Measurements from ENCODE around the gene BSPH1.
"Not testable (repeated sequence)": the region's sequence is repeated elsewhere in the genome, so short reads cannot be mapped to it uniquely, and the experiment has no call there.

BSPH1 gene, protein sequence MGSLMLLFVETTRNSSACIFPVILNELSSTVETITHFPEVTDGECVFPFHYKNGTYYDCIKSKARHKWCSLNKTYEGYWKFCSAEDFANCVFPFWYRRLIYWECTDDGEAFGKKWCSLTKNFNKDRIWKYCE

DNA sequence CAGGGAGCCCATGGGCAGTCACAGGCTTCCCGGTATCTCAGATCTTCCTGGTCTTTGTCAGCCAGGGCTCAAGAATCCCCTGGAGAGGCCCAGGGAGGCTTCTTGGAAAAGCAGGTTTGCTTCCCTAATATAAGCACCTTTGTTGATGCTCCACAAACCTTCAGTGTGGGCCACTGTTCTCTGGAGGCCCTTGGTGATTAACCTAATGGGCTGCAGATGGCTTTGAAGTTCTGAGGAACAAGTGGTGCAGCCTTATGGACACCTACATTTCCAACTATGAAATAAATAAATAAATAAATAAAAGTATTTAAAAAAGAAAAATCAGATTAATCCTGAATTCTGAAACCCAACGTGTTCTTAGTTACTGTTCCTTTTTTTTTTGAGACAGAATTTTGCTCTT is at the start of gene BSPH1:
TSS of gene BSPH1 (minus strand) at position 101 of the 400 bp plus-strand sequence. CDS start at position 12, 89 bp downstream.
- no peak for DNase-seq

DNA sequence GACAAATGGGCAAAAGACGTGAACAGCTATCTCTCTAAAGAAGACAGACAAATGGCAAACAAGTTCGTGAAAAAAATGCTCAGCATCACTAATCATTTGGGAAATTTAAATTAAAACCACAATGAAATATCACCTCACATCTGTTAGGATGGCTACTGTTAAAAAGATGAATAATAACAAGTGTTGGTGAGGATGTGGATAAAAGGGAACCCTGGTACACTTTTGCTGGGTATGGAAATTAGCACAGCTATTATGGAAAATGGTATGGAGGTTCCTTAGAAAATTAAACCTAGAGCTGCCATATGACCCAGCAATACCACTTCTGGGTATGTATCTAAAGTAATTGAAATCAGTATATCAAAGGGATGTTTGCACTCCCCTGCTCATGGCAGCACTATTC is 44.8 kb upstream of the BSPH1 start:
- no peak for DNase-seq

DNA sequence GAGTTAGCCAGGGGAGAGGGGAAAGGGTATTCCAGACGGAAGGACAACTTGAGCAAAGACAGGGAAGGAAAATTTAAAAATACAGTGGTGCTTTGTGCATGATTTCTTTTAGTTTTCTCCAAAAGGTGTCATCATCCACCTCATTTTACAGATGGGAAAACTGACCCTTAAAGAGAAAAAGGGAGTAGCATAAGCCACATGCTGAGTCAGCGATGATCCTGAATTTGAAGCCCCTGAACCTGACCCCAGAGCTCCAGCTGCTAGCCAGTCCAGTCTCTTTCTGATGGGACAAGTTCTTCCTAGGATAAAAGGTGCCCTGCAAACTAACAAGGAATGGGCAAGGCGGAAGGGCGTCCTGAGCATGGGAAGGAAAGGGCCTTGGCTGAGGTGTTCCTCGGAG is 41.6 kb upstream of the BSPH1 start:
- DNase-seq = no peak

DNA sequence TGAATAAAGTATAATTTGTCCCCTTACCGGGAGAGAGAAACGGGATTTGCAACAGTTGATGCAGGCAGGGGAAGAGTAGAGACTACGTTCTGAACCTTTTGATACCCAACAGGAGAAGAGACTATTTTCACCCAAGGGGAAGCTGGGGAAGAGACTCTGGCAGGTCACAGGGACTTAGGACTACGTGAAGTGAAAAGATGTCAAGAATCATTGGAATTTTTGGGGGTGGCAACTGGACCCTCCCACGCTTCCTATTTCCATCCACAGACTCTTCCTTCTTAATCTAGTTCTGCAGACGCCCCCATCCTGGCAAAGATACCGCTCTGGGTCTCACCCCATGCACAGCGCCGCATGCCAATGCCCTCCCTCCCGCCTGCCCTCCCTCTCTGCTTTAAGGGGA is 38.1 kb upstream of the BSPH1 start:
- DNase-seq = no peak

DNA sequence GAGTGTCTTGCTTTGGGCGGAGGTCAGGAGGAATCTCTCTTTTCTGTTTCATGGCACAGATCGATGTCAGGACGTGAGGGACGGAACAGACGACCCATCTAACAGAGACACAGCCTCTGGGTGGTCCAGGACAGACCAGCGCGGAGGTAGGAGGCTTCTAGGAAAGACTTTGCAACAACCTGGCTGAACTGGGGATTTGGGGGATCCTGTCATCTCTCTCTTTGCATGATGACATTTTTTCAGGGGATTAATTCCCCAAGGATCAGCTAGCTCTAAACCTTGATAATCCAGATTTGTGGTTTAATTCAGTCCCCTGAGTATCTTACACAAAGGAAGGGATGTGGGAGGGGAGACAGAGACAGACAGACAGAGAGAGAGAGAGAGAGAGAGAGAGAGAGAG is 37.5 kb upstream of the BSPH1 start:
- DNase-seq = no peak

DNA sequence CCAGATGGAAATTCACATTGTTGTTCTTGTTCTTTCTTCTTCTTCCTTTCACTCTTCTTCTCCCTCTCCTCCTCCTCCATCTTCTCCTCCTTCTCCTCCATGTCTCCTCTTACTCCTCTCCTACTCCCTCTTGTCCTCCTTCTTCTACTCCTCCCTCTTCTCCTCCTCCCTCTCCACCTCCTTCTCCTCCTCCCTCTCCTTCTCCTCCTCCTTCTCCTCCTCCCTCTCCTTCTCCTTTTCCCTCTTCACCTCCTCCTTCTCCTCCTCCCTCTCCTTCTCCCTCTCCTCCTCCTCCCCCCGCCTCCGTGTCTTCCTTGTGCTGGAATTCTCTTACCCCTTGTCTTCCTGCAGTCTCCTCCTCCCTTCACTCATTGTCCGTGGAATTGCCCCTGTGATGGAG is 33.5 kb upstream of the BSPH1 start:
- DNase-seq = no peak

DNA sequence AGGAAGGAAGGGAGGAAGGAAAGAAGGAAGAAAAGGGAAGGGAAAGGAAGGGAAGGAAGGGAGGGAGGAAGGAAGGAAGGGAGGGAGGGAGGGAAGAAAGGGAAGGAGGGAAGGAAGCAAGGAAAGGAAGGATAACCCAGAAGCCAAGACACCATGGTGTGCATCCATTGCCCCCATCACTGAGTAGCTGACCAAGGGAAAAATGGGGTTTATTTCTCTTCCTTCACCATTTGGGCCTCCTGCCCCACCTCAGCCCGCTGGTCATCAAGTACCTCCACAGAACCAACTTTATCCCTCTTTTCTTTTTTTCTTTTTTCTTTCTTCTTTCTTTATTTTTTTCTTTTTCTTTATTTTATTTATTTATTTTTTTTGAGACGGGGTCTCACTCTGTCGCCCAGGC is 31.5 kb upstream of the BSPH1 start:
- DNase-seq = no peak

DNA sequence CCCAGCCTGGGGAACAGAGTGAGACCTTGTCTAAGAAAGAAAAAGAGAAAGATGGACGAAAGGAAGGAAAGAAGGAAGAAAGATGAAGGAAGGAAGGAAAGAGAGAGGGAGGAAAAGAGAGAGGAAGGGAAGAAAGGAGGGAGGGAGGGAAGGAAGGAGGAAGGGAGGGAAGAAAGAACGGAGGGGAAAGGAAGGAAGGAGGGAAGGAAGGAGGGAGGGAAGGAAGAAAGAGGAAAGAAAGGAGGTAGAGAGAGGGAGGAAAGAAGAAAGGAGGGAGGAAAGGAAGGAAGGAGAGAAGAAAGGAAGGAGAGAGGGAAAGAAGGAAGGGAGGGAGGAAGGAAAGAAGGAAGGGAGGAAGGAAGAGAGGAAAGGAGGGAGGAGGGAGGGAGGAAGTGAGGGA is 31.0 kb upstream of the BSPH1 start:
- DNase-seq = no peak

DNA sequence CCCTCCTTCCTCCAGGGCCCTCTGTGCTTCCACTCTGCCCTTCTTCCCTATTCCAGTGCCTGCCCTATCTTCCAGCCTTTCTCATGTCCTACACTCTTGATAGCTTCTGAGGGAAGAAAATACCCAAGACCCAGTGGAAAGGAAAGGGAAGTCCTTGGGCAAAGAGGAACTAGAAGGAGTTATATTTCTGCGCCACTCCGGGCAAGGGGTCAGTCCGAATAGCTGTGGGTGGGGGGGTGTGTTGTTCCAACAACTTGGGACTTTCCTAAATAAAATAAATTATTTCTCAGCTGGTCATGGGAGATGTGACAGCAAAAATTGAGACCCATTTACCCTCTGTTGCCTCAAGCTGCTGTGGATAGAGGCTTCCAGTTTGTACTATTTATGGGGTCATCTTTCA is 28.7 kb upstream of the BSPH1 start:
- no peak for DNase-seq

DNA sequence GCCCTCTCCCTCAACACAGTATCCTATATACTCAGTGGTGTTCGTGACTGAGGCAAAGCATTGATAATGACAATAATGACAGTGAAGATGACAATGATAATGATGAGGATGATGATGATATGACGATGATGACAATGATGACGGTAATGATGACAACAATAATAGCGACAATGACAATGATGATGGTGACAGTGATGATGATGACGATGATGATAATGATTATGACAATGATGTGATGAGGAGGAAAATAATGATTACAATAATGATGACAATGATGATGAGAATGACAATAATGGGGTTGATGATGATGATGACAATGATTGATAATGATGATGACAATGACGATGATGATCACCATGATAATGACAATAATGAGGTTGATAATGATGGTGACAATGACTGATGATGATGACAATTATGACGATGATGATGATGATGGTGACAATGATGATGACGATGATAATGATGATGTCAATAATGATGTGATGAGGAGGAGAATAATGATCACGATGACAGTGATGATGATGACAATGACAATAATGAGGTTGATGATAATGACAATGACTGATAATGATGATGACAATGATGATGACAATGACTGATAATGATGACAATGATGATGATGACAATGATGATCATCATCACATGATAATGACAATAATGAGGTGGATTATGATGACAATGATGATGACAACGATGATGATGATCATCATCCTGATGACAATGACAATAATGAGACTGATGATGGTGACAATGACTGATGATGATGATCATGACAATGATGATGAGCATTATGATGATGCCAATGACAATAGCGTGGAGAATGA is 19.2 kb upstream of the BSPH1 start:
- no peak for DNase-seq

DNA sequence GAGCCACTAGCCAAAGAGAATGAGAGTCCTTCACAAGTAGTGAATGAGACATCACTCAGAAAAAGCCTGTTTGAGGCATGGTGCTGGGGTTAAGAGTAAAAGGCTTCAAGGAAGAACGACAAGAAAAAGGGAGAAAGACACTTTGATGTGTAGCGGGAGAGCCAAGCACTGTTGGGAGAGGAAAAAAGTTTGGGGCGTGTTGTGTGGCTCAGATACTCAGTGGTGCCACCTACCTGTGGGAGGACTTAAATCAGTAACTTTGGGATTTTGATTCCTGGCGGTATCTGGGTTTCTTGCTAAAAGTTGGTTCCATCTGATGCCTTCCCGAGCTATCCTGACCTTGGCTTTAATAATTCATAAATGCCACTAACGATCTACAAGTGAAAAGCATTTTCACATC is 14.8 kb upstream of the BSPH1 start:
- no peak for DNase-seq

DNA sequence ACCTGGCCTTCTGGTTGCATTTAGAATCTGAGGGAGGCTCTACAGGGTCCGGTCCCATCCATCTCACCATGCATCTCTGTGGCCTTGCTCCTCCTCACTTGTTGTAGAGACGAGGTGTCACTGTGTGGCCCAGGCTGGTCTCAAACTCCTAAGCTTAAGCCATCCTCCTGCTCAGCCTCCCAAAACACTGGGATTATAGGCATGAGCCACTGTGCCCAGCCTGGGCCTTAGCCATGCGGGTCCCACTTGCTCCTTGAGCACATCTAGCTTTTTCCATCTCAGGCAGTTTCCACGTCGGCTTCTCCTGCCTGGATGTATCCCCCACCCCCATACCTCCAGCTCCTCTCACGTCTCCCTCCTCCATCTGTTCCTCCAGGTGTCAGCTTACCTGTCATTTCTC is 12.3 kb upstream of the BSPH1 start:
- no peak for DNase-seq

DNA sequence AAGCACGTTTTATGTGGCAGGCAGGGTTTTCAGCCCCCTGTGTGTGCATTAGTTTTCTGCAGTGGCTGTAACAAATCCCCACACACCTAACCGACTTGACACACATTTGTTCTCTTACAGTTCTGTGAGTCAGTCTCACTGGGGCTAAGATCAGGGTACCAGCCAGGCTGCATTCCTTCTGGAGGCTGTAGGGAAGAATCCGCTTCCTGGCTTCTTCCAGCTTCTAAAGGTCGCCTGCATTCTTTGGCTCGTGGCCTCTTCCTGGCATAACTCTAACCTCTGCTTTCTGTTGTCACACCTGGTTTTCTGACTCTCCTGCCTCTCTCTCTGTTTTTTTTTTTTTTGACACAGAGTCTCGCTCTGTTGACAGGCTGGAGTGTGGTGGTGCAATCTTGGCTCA is 8.9 kb upstream of the BSPH1 start:
- no peak for DNase-seq

DNA sequence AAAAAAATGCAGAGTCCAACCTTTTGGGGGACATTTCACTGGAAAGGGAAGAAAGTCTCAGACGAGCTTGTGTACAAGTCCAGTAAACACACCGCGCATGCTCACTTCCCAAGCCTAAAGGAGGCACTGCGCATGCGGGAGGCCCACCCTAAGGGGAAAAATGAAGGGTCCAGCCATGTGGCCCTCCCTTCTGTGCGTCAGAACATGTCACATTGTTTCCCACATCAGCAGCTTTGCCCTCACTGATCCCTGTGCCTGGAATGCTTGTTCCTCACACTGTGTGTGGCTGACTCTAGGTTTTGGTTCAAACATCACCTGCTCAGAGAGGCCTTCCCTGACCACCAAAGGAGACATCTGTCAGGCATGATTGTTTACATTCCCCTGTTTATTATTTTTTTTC is 6.8 kb upstream of the BSPH1 start:
- DNase-seq = no peak

DNA sequence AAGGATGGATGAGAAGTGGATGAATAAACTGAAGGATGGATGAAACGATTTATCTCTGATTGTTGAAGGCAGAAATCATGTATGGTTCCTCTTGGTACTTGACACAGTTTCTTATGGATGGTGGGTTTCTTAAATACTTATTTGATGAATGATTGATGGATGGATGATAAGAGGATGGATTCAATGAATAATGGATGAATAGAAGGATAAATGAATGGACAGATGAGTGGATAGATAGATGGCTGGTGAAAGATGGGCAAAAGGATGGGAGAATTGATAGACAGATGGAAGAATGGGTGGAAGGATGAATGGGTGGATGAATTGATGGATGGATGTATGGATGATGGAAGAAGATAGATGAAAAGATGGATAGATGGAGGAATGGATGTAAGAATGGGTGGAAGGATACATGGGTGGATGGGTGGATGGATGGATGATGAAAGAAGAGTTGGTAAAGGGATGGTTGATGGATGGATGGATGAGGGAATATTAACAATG is 4.3 kb upstream of the BSPH1 start:
- no peak for DNase-seq

DNA sequence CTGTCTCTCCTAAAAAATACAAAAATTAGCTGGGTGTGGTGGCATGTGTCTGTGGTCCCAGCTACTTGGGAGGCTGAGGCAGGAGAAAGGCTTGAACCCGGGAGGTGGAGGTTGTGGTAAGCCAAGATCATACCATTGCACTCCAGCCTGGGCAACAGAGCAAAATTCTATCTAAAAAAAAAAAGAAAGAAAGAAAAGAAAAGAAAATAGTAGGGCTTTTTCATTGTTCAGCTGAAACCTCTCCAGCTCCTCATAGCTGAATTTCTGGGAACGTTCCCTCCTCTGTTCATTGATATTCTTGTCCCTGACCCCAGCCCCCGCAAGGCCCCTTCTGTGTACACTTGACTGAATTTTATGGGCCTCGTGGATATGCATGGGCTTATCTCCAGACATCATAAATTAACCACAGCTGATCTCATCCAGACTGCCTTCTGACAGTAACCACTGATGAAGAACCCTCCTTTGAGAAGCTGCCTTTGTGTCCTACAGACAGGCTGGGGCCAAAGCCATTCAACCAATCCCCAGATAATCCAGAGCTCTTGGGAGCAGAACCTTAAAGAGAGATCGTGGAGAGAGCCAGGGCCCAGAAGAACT is 2.3 kb upstream of the BSPH1 start, which contains the start of gene ELSPBP1:
TSS of gene ELSPBP1 (plus strand) at position 424 of the 594 bp plus-strand sequence. CDS start 14,036 bp downstream, outside the sequence.
- DNase-seq = no peak

DNA sequence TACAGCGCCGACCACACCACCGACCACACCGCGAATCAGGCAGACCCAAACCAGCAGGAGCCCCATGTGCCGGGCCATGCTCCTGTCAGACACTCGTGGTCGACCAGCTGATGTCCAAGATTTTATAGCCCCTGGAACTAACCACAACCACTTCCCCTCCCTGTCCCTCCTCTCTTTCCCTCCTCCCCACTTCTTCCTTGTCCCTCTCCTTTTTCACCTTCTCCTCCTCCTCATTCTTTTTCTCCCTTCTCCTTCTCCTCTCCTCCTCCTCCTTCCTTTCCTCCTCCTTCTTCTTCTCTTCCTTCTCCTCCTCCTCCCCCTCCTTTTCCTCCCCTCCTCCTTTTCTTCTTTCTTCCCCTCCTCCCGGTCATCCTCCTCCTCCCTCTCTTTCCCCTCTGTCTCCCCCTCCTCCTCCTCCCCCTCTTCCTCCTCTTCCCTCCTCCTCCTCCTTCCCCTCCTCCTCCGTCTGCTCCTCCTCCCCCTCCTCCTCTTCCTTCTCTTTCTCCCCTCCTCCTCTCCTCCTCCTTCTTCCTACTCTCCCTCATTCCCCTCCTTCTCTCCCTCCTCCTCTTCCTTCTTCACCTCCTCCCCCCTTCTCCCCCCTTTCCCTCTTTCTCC is 670 bp downstream of the BSPH1 start:
- DNase-seq = no peak

DNA sequence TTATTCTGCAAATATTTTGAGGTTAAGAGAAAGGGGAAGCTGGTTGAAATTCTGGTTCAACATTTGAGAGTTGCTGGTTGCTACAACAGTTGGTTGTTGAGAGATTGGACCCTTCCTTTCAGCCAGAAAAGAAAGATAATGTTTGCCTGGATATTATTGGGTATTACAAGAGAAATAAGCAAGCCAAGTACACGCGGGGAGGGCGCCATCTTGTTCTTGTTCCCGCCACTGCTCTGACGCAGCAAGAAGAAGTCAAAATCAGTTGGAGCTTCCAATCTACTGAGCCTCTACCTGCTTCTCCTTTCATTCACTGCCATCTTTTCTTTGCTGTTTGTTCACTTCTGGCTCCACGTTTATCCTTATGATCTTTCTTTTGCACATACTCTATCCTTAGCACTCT is 18.4 kb downstream of the BSPH1 start:
- no peak for DNase-seq

DNA sequence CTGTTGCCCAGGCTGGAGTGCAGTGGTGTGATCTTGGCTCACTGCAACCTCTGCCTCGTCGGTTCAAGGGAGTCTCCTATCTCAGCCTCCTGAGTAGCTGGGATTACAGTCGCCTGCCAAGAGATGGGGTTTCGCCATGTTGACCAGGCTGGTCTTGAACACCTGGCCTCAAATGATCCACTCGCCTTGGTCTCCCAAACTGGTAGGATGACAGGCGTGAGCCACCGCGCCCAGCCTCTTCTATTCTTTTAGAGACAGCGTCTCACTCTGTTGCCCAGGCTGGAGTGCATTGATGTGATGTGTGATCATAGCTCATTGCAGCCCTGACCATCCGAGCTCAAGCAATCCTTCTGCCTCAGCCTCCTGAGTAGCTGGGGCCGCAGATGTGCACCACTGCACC is 36.0 kb downstream of the BSPH1 start:
- DNase-seq = not testable (repeated sequence)

DNA sequence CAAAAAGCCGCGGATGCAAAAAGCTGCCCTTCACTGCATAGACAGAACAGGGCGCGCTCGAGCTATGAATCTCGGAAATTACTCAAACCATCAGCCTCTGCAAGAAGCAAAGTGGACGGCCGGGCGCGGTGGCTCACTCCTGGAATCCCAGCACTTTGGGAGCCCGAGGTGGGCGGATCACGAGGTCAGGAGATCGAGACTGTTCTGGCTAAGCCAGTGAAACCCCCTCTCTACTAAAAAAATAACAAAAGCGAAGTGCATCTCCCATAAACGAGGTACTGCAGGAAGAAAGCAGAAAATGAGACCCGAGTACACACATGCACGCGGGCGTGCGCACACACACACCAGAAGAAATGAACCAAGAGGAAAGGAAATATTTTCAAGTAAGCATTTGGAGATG is 39.8 kb downstream of the BSPH1 start:
- DNase-seq = not testable (repeated sequence)

DNA sequence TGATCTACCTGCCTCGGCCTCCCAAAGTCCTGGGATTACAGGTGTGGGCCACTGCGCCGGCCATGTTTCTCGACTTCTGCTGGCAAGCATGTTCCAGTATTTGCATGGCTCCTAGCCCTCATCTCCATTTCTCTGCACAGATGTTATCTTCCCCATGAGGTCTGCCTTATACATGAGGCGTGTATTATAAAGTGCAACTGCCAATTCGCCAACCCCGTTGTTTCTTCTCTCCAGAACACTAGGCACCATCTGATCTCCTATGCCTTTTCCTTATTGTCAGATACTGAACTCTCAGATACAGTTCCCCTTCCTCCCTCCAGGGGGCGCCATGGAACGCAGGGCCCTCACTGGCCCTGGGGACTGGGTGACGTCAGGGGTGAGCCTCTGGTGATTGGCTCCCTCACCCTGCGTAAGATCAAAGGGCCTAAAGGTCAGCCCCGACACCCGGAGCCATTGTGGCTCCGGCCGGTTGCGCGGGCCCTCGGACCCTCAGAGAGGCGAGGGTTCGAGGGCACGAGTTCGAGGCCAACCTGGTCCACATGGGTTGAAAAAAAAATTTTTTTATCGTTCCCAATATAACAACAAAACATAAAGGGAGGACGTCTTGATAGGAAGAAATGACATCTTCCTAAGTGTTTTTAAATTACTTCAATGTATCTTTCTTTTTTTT is 42.0 kb downstream of the BSPH1 start:
- DNase-seq = not testable (repeated sequence)

DNA sequence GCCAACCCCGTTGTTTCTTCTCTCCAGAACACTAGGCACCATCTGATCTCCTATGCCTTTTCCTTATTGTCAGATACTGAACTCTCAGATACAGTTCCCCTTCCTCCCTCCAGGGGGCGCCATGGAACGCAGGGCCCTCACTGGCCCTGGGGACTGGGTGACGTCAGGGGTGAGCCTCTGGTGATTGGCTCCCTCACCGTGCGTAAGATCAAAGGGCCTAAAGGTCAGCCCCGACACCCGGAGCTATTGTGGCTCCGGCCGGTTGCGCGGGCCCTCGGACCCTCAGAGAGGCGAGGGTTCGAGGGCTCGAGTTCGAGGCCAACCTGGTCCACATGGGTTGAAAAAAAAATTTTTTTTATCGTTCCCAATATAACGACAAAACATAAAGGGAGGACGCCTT is 63.4 kb downstream of the BSPH1 start:
- not testable (repeated sequence) for DNase-seq

DNA sequence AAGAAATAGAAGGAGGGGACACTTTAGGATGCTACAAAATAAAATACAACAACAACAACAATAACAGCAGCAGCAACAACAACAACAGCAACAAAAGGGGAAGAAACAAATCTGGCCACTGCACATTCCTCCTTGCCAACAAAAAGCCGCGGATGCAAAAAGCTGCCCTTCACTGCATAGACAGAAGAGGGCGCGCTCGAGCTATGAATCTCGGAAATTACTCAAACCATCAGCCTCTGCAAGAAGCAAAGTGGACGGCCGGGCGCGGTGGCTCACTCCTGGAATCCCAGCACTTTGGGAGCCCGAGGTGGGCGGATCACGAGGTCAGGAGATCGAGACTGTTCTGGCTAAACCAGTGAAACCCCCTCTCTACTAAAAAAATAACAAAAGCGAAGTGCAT is 71.9 kb downstream of the BSPH1 start:
- not testable (repeated sequence) for DNase-seq

All from NCI-H1417 (cell line).